Parietal lobe (tissue), 2 donors: ENCODE data around the gene CCZ1. TPM values are rescaled to one million over a fixed set of nuclear protein-coding genes. Genes with fewer than 3 reads are reported as not detected.

Experiments
- small RNA-seq: library from RNA; depleted of rRNA; stranded (forward); fragments of <200 nt; gene quantifications from one replicate; pipeline ENCODE3, GENCODE V24; 2014; ENCODE audit warnings: low replicate concordance
- total RNA-seq: library from RNA; depleted of rRNA; stranded (reverse); fragments of >200 nt; gene quantifications from one replicate; pipeline ENCODE4 v1.2.3, GENCODE V29; 2014

The CCZ1 gene
- total RNA-seq = 87.3 TPM

GRCh38 chr7:5898480-5899224 is at the start of gene CCZ1:
Gene CCZ1 (plus strand): TSS chr7:5898733. CDS start chr7:5898800, 67 bp downstream.

GRCh38 chr7:5970347-5970911 is 71.9 kb downstream of the CCZ1 start, which contains the start of gene RSPH10B:
Gene RSPH10B (minus strand): TSS chr7:5970689. CDS start chr7:5967116, 3,573 bp downstream.

Small RNA genes lying within 50 kb of the gene (small RNA-seq; reads per million reads assigned to genes)
- not detected for gene RN7SL556P

Other genes with a start within 250 kb of the CCZ1 start
- gene RNF216, start 117.1 kb upstream of the CCZ1 start, total RNA-seq = 57.9 TPM
- not detected for gene OCM, start 17.9 kb upstream of the CCZ1 start, total RNA-seq
- 1.3 TPM for gene RSPH10B, start 72.0 kb downstream of the CCZ1 start, total RNA-seq
- 28.8 TPM for gene PMS2, start 110.3 kb downstream of the CCZ1 start, total RNA-seq
- 24.7 TPM for gene AIMP2, start 110.5 kb downstream of the CCZ1 start, total RNA-seq
- not detected for gene ANKRD61, start 132.6 kb downstream of the CCZ1 start, total RNA-seq
- 60.1 TPM for gene EIF2AK1, start 160.4 kb downstream of the CCZ1 start, total RNA-seq
- gene USP42, start 206.2 kb downstream of the CCZ1 start, total RNA-seq = 18.2 TPM